ENCODE data around the gene RAB33B.
A peak's percentile ranks its signal among the peaks of the same experiment; 100 is the strongest.

The RAB33B gene

GRCh38 chr4:139508581-139509237, 54.8 kb downstream of the RAB33B start:
- no peak for DNase-seq (ENCODE audit: low spot score)

- DNase-seq (ENCODE audit: low spot score), result peak; percentile 10
Observed at GRCh38 chr4:139509727-139510410, 55.9 kb downstream of the RAB33B start.

- no peak for DNase-seq (ENCODE audit: low spot score)
Observed at GRCh38 chr4:139511320-139511719, 57.4 kb downstream of the RAB33B start.

DNA sequence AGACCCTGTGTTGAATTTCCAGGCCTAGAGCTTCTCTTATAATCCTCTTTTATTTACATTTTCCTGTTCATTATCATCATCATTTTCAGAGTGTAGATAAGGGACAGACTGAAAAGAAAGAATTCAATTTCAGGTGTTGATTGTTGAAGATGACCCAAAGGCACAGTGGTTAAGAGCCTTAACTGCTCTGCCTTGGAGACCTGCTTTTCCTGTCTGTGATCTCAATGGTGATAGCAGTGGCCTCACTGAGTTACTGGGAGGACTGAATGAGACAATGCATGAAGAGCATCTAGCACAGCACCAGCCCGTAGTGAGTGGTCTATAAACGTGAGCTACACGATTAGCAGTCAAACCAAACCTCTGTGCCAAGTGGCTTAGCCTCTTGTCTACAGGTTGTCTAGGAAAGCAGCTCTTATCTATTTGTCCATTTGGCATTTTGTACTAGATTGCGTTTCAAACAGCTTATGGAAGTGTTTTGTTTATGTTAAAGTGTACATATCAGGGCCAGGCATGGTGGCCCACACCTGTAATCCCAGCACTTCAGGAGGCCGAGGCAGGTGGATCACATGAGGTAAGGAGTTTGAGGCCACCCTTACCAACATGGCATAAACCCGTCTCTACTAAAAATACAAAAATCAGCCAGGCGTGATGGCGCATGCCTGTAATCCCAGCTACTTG, 60.6 kb downstream of the RAB33B start:
- no peak for DNase-seq (ENCODE audit: low spot score)

GRCh38 chr4:139515531-139515958, 61.6 kb downstream of the RAB33B start:
- DNase-seq (ENCODE audit: low spot score), result no peak

DNA sequence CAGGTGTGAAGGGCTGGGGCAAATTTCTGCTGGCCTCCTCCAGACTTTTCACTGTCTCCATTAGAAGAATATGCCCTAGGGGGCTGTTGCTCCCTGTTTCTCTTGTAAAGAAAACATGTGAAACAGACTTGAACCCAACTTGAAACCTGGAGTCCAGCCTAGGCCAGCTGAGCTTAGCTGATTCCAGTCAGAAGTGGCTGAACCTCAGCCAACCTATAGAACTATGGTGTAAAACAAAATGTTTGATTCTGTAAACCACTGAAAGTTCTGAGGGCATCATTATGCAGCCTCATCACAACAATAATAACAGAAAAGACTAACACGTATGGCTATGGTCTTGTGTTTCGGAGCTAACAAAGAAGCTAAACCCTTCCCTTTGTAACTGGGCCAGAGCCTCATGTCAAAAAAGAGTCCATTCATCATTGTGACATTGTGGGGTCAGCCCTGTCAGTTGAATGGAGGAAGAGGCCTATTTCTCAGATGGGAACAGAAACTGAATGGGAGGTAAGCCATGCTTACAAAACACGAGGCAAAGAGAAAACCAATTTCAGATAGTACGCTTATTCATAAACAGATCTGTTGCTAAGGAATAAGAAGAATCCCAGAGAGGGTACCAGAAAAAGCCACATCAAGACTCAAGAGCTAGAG, 68.0 kb downstream of the RAB33B start:
- DNase-seq (ENCODE audit: low spot score), result no peak

GRCh38 chr4:139522457-139522856, 68.5 kb downstream of the RAB33B start:
- DNase-seq (ENCODE audit: low spot score), result no peak

GRCh38 chr4:139523076-139523475, 69.2 kb downstream of the RAB33B start:
- DNase-seq (ENCODE audit: low spot score), result no peak

DNA sequence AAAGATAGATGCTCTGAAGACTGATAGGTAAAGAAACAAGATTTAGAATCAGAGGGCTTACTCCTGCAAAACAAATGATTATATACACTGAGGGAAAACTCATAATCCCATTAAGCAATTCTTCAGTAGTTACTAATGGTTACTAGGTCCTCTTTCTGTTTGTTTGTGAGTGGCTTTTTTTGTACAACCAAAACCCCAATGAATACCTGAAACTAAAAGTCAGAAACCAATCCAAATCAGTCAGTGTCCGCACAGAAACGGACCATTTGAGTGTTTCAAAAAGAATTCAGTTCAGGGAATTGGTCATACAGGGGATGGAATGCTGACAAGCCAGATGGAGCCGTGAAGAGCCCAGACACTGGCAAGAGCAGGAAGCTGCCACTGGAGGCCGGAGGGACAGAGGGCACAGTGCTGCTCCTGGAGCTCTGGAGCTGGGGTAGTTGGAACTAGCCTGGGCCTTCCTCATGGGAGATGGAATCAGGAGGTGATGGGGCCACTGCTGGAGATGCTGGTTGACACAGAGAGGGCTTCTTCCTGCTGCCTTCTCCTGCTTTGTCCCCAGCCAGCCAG, 70.2 kb downstream of the RAB33B start:
- no peak for DNase-seq (ENCODE audit: low spot score)

DNA sequence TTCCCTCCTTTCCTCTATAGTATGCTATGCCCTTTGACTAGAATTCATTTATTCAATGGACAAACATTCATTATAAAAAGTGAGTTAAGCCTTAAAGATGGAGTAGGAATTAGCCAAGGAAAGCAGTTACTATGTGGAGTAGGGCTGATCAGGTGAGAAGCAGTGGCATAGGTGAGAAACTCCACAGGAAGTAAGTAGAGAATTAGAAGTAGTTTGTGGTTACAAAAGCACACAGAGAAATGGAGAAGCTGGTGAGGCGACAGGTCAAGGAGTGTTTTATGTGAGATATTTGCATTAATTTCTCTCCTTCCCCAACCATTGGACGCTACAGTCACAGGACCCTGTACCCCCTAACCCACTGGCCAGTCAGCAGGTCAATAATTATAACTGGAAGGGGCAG, 71.5 kb downstream of the RAB33B start:
- DNase-seq (ENCODE audit: low spot score), result no peak
